ENCODE results near the gene DAPL1.

Gene DAPL1

GRCh38 chr2:158805936-158806335 is 10.8 kb downstream of the DAPL1 start:
- POLR2A ChIA-PET, result no interaction called here
- no peak overlapping the region for H3K4me3 ChIP-seq (ENCODE audit: low read depth, low read length)
- no peaks in the 10 kb centered on the region for H3K36me3 ChIP-seq (ENCODE audit: control insufficient read depth in 2 of 2, insufficient read depth in 1 of 2, low read length in 2 of 2)
- H3K9me3 ChIP-seq (ENCODE audit: control insufficient read depth, insufficient read depth, low read depth, low read length), result no peaks in the 10 kb centered on the region
- TF ChIP-seq ZNF792 (tag by site-specific recombination; IDR thresholded peaks at IDR 0.05) (no peak), BCL11B (tag by site-specific recombination; IDR thresholded peaks at IDR 0.05; ENCODE audit: low read depth) (no peak)
- CTCF ChIA-PET, result interaction anchor here (0.5 to 0.7 kb wide), 2 partner anchors 51 to 1247 kb away, joined by 3 to 5 read pairs; no protein-coding TSS in a partner anchor
- no peaks in the 10 kb centered on the region for H3K4me1 ChIP-seq (ENCODE audit: control insufficient read depth, insufficient read depth, low read length)
- no peak overlapping the region for H3K27ac ChIP-seq (ENCODE audit: extremely low read depth, low read depth, low read length)

GRCh38 chr2:158806941-158807340 is 11.8 kb downstream of the DAPL1 start:
- Histone ChIP-seq H3K9me3 (ENCODE audit: control insufficient read depth, insufficient read depth, low read depth, low read length) (no peaks in the 10 kb centered on the region), H3K4me1 (ENCODE audit: control insufficient read depth, insufficient read depth, low read length) (no peaks in the 10 kb centered on the region), H3K36me3 (ENCODE audit: control insufficient read depth in 2 of 2, insufficient read depth in 1 of 2, low read length in 2 of 2) (no peaks in the 10 kb centered on the region), H3K27ac (ENCODE audit: extremely low read depth, low read depth, low read length) (no peak overlapping the region), H3K4me3 (ENCODE audit: low read depth, low read length) (no peak overlapping the region)
- ChIA-PET POLR2A (no interaction called here), CTCF (no interaction called here)
- no peak for TF ChIP-seq PATZ1 (tag by site-specific recombination; IDR thresholded peaks at IDR 0.05)
- TF ChIP-seq ZNF248 (tag by site-specific recombination; IDR thresholded peaks at IDR 0.05), result no peak
- TF ChIP-seq ZNF423 (tag by site-specific recombination; IDR thresholded peaks at IDR 0.05), result no peak
- TF ChIP-seq TSHZ1 (tag by site-specific recombination; IDR thresholded peaks at IDR 0.05; ENCODE audit: borderline replicate concordance), result no peak
- no peak for TF ChIP-seq ZNF311 (tag by site-specific recombination; IDR thresholded peaks at IDR 0.05; ENCODE audit: borderline replicate concordance)

GRCh38 chr2:158808426-158808825 is 13.3 kb downstream of the DAPL1 start:
- 0 out of 2 replicates have a peak, but pooled peaks have one; percentile 23 for TF ChIP-seq EGR2 (tag by site-specific recombination; IDR thresholded peaks at IDR 0.05; ENCODE audit: low read depth)
- TF ChIP-seq CTCF (tag by site-specific recombination; IDR thresholded peaks at IDR 0.05), result no peak
- no peak for TF ChIP-seq ZBTB1 (tag by site-specific recombination; IDR thresholded peaks at IDR 0.05)
- TF ChIP-seq ZNF513 (tag by site-specific recombination; IDR thresholded peaks at IDR 0.05), result no peak
- no peak for TF ChIP-seq ZNF133 (tag by site-specific recombination; IDR thresholded peaks at IDR 0.05)
- TF ChIP-seq ZNF2 (tag by site-specific recombination; IDR thresholded peaks at IDR 0.05), result no peak
- Histone ChIP-seq H3K9me3 (ENCODE audit: control insufficient read depth, insufficient read depth, low read depth, low read length) (no peaks in the 10 kb centered on the region), H3K4me3 (ENCODE audit: low read depth, low read length) (no peak overlapping the region), H3K4me1 (ENCODE audit: control insufficient read depth, insufficient read depth, low read length) (no peaks in the 10 kb centered on the region), H3K27ac (ENCODE audit: extremely low read depth, low read depth, low read length) (no peak overlapping the region), H3K36me3 (ENCODE audit: control insufficient read depth in 2 of 2, insufficient read depth in 1 of 2, low read length in 2 of 2) (no peaks in the 10 kb centered on the region)
- ChIA-PET CTCF (no interaction called here), POLR2A (no interaction called here)
